Activated CD4-positive, alpha-beta T cell treated with anti-CD3 and anti-CD28 coated beads for 24 hours (primary cell): ENCODE results near the gene TFEB.

Experiments
- DNase-seq, 2 donors: peaks; one replicate each; pipeline ENCODE4 v3.0.0-alpha.2; 2020; ENCODE audit warnings: low read depth in 2 of 2

The TFEB gene

DNA sequence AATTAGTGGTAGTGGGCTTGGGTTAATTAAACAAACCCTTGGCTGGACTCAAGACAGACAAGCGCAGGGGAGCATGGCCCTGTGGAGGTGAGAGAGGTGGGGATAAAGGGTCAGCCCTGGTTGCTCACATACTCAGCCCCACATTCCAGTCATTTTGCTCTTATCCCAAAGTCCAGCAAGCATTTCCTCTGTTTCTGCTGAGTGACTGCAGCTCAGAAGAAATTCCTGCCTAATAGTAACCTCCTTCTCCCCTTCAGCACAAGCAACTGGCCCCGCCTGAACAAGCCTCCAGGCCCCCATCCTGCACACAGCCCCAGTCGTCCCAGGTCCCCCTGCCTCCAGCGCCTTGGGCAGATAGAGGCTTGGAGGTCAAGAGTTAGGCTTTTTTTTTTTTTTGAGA, 3.6 kb upstream of the TFEB start:
- DNase-seq = no peak

DNA sequence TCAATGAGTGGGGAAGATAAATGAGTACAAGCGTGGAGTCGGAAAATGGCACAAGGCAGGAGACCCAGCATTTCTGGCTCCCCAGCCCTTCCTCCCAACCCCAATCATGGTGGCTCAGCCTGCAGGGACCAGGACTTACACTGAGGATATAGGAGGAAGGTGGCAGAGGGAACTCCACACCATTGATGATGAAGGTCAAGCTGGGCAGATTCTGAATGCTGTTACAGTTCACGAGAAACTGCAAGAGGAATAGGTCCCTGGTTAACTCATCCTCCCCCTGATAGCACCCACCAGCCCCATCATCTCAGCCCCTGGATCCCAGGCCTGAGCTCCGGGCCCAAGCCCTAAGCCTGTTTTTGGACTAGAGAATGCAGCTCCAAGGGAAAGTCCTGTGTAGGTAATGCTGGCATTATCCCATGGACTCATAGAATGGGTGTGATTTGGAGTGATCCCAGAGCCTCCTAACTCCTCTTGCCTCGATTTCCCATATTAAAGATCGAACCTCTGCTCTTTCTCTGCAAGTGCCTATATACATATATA, 2.3 kb upstream of the TFEB start:
- DNase-seq = no peak

DNA sequence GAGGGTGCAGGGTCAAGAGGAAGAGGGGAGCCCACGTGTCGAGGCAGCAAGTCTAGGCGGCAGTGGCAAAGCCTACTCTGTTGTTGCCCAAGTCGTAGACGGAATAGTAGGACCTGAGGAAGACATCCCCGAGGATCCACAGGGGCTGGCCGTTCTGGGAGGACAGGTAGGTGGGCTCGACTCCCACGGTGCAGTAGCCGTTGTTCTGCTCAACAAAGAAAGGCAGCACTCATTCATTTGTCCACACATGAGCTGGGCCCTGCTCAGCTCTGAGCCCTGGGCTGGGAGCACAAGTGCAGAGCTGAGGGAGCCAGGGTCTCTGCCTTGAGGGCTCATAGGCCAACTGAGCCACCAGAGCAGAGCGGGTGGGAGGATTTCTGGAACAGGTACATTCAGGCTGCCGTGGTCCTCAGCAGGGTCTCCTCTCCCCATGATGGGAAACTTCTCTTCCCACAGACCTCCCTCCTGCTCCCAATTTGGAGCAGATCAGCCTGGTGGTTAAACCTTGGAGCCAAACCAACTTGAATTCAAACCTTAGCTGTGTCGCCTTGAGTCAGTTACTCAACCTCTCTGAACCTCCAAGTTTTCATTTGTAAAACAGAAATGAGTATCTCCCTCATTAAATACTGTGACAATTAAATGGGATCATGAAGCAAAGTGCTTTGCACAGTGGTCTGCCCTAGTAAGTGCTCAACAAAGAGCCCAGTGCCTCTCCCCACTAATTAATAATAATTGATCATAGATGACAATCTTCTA, 1.6 kb upstream of the TFEB start:
- no peak for DNase-seq

DNA sequence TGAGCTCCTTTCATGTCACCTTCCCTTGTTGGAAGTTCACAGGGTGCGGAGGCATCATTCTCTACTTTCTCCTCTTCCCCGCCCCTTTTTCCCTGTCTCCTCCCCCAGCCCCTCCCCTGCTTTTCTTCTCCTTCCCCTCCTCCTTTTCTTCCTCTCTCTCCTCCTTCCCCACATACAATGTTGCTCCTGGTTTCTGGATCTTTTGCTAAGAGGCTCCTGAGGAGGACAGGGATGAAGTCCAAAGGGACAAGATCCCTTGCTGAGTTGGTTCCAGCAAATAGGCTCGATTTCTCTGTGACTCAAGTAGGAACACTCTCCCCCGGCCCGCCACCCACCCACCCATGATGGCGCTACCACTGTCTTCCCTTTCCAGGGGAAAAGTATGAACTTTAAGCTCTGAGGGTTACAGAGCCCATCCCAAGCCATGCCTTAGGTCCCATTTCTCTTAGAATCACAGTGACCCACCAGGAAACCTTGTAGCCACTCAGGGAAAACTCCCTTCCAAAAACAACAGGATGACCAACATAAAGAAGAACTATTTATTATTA, 852 bp upstream of the TFEB start:
- no peak for DNase-seq

DNA sequence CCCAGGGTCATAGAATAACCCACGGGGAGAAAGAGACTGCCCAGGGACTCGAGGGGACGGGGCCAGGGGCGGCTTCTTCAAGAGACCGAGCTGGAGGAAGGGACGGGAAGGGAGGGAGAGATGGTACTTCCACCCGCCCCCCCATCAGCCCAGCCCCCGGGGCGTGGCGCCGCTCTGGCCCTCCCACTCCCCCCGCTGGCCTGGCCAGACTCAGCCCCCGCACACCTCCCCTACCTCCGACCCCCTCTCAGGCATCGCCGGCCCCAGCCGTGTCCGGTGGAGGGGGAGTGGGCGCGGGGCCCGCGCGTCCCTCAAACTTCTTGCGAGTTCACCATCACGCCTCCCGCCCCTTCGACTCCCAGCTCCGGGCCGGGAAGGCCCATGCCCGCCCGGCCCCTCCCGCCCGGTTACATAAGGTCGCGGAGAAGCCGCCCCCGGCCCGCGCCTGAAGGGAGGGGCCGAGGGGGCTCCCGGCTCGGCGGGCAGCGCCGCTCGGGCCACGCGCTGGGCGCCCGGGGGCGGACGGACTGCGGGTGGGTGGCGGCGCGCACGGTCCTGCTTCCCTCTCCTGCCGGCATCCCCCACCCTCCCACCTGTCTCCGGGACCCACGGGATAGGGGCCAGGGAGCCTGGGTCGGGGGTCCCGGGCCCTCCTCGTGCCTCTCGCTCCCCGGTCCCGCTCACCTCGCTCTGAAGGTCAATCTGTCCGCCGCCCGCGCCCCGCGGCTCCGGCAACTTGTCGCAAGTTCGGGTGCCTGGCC, 562 bp downstream of the TFEB start:
- peak; percentile 37 to 47 for DNase-seq

DNA sequence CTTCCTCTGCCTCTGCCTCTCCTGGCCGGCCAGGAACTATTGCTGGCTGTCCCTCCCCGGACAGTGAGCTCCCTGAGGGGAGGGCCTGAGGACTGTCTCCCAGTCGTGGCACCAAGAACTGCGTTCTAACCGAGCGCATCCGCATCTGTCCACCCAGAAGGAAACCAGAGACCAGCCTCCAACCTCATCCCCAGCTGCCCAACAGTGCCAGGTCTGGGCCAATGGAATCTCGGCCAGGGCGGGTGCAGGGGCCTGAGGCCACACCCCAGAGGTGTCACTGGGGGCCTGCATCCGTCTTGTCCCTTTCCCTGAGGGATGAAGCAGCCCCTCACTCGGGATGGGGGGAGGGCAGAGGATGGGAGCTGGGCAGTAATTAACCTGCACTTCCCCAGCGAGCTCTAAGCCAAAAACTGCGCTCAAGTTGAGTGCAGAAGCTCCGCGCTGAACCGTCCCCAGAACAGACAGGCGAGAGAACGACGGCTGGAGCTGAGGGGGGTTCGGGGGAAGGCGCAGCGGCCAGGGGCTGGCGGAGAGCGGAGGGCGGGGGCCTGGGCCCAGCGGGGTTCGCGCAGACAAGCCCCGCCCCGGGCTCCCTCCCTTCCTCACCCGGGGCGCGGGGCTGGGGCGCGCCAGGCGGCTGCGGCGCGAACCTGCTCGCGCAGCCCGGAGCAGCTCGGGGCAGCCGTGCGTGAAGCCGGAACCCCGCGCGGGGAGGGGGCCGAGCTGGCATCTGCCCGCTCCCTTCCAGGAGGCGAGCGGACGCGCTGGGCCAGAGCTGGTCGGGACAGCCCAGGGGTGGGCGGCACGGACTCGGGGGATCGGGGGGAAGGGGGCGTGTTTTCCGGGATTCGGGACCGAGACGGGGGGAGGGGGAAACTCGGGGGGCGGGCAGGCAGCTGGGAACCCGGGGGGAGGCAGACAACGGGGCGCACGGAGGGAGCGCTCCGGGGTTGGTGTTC, 1.4 kb downstream of the TFEB start:
- DNase-seq = peak; percentile 23 to 38

DNA sequence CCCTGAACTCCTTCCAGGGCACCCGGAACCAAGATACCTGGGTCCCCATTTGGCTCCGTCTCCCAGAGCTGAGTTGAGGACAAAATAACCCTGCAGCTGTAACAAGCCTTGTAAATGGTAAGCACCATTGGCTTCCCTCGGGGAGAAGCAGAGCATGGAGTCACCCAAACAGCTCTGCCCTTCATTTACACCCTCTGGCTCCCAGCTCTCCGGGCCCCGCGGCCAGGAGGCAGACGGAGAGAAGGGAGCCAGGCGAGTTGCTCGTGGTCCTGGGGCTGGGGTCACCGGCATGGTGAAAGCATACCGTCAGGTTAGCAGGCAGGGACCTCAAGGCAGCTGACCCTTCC, 2.1 kb downstream of the TFEB start:
- DNase-seq = no peak

DNA sequence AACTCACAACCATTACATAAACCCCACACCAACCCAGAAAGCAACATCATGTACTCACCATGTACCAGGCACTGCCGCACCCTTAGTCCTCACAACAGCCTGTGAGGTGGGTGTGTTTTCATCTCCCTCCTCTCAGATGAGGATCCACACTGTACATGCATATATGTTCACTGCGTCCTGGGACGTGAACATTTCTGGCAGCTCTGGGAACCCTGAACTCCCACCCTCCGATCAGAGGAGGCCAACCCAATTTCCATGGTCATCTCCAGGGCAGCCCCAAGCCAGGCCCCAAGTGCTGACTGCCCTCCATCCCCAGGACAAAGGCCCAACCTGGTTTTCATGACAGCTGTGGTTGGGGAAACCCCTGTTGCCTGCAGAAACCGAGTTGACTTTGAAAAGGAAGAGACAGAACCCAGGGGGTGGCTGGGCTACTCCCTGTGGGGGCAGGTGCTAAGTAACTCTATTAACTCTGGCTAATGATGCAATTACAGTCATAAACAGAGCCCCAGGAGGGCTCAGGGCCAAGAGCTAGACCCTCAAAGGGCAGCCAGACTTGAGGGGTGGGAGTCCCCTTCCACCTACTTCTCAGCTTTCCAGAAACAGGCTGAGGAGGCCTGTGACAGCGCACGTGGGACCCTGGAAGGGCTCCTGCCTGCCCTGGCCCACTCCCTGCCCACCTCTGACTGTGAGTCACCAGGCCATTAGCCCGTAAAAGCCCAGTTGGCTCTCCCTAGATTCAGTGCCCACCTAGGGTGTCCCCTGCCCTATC, 2.6 kb downstream of the TFEB start:
- DNase-seq = peak; percentile 19 to 28

DNA sequence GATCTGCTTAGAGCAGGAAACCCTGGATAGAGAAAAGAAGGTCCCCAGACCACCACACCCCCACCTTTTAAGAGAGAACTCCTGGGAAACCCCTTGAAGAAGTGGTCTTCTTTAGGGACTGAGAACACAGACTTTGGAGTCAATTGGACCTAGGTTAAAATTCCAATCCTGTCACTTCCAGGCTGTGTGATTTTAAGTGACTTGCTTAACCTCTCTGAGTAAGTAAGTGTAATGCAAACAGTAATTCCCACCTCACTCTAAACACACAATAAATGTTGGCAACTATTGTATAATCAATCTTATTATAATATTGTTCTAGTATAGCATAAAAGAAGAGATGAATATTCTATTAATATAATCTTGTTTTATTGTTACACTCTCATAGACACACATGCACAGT, 3.3 kb downstream of the TFEB start:
- no peak for DNase-seq

DNA sequence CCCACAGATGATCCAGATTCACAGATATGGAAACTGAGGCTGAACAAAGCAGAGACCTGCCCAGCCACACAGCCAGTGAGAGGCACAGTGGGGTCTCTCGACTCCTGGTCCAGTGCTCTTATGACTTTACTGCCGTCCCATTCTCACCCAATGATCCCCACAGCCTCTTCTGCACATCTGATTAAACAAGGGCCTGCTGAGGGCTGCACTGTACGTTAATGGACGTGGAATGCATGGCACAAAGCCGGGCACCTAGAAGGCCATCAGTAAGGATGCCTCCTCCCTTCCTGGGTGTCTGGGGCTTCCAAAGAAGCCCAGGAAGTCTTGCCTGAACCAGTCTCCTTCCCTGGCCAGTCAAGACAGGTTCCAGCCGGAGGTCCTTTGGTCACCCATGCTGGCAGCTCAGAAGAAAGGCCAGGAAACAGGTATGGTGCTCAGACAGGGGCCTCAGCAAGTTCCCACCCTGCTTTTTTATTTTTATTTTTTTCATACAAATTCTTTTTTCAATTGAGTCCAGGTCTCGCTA, 3.8 kb downstream of the TFEB start:
- DNase-seq = no peak

DNA sequence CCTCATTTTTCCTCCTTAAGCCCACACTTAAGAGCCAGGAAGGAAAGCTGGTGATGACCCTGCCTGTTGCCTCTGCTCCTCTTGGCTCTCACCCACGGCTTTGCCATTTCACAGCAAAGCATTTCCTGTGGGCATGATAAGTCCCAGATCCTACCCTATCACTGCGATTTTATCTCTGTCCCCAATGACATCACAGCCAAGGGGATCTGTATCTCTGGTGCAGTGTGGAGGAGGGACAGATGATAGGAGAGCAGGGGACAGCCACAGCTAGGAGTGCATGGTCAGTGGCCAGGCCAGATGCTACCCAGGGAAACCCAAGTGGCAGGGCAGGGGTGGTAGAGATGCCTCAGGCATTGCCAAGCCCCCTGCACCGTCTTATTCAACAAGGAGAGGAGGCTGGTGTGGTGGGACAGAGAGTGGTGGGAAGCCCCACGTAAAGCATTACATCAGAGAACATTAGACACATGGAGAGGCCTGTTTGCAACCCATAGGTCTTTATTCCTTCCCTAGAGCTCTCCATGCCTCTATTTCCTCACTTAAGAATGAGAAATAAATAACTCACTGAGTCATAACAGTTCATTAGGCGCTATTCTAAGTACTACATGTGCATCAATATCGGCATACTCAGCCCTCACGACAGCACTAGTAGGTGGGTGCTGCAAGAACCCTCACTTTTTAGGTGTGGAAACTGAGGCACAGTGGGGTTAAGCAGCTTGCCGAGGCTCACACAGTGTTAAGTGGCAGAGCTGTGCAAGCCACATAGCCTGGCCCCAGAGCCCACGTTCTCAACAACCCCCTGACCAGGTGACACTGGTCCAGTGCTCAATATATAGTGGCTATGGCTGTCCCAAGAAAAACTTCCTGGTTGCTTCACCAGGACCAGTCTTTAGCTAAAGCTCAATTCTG, 4.6 kb downstream of the TFEB start:
- no peak for DNase-seq

DNA sequence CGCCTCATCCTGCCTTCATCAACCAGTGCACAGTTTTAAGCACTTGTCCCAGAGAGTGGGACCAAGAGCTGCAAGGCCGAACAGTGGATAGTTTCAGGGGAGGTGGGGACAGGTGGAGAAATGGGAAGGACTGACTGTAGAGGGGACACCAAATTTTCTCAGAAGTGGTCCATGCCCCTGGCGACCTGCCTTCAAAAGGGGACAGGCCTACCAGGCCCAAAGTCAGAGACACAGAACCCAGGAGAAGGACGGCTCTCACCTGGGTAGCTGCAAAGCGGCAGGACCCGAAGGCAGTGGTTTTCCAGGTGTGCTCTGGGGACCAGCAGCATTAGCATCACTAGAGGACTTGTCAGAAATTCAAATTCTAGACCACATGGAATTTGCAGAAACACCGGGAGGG, 5.8 kb downstream of the TFEB start:
- no peak for DNase-seq

DNA sequence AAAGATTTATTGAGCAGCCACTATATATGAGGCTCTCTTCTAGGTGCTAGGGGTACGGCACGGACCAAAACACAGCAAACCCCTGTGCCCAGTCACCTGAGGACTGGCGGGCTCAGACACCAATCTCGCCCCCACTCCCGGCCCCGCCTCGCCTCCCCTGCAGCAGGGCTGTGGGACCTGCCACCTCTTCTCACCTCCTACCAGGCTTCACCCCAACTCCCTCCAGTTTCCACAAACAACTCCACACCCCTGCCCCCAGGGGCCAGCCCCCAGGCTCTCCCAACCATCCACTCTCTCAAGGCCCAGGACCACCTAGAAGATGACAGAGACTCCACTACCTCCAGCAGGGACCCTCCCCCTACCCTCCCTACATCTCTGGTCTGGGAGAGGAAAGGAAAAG, 6.5 kb downstream of the TFEB start:
- no peak for DNase-seq

DNA sequence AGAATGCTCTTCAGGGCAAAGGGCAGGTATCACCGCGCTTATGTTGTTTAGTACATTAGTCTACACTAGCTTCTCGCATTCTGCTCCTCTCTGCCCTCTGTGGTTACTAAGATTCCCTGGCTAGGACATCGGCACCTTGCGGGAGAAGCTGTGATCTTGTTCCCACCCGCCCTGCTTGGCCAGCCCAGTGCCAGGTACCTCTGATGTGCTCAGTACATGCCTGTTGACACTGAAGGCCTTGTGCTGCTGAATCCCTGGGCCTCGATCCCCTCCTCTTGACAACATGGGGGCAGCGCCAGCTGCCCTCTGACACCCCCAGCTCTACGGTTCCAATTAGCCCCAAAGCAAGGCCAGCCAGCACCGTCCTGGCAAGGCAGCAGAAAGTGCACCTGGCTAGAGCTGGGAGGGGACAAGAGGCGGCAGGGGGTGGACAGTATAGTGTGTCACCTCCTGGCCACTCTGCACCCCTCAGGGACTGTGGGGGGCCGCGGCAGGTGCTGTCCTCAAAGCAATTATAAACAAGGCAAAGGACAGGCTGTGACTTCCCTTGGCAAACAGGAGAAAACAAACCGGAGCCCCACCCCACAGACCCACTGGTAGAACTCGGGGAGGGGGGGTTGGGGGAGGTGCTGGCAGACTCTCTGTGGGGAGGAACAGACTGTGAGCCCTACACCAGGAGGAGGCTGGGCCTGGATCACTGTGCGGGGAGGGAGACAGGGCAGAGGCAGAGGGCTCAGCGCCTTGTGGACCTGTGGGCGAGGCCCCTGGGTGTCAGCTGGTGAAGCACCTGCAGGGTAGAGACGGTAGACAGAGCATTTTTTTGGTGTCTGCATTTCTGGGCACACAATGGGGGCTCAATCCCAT, 7.1 kb downstream of the TFEB start:
- DNase-seq = no peak

DNA sequence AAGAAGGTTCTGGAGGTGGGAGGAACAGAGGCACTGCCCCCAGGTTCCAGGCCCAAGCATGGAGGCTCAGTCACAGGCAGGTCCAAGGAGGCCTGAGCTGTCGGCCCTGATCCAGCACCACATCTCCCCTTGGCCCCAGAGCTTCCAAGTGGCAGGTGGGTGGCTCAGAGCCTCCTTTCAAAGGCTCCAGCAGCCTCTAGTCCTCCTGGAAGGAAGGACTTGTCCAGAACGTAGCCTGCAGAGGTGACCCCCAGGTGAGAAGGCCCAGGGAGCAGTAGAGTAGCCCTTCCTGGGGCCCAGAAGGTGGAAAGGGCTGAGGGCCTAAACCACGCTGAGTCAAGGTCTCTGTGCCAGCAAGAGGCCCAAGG, 7.7 kb downstream of the TFEB start:
- DNase-seq = no peak

DNA sequence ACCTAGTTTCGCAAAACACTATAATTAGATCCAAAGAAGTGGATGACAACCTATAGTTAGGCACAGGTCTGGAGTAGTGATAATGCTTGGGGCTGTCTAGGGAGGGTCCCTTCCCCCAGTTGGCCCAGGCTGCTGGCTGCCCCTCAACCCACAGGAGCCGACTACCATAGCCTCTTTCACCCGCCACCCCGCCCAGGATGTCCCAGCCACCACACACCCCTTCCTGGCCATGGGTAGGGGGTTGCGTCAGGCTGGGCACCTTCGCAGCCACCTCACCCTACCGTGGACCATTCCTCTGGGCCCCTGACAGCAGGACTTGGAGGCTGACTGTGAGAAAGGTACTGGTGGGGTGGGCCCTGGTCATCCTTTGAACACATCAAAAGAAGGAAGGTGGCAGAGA, 8.5 kb downstream of the TFEB start:
- DNase-seq = no peak

DNA sequence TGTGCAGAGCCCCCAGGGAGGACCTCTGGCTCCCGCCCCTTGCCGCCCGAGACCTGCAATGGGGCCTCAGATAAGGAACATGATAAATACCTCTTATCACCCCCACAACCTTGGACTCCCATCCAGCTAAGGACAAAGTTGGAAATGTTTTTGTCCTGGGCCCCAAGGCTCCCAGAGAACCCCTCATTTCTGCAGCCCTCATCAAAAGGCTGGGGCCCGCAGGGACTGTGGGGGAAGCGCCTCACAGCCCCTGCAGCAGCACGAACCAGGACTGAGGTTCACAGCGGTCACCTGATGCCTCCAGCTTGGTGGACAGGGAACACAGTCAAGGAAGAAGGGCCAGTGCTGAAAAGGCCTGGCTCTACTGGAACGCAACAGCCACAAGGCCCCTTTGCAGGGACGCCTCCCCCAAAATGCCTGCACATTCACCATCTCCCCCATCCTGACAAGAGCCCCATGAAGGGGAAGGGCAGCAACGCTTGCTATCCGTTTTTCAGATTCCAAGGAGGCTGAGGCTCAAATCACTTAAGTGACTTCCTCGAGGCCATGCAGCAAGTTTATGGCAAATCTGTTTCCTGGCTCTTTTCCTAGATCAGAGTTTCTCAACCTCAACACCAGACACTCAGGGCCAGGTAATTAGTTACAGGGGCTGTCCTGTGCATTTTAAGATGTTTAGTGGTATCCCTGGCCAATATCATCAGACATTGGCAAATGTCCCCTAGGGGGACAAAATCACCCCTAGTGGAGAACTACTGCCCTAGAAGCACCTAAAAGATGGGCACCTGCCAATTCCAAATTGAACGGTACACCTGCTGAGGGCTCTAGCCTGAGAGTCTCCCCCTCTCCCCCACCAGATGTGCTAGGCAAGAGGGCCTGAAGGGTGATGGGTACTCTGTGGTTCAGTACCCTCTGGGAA, 10.6 kb downstream of the TFEB start:
- DNase-seq = no peak

DNA sequence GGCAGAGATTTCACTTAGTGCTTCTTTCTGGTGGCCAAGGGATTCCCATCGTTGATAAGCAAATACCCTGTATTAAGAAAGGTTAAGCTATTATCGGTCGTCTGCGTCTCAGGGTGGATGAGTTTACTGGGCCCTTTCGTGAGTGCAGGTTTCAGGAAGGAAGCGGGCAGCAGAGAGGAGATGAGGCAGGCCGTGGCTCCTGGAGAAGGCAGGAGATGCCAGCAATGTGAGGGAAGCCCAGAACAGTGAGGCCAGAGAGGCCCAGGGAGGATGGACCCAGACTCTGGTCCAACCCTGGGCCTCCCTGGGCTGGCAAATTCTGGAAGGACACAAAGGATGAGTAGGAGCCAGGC, 11.2 kb downstream of the TFEB start:
- DNase-seq = no peak
